Measurements from ENCODE around the gene KRT222. TPM values are rescaled to one million over a fixed set of nuclear protein-coding genes. Genes with fewer than 3 reads are reported as not detected.

The KRT222 gene
- total and polyA plus RNA-seq, 7 donors = 0.35 to 5.0 (median 3.6) TPM; not detected in 1

DNA sequence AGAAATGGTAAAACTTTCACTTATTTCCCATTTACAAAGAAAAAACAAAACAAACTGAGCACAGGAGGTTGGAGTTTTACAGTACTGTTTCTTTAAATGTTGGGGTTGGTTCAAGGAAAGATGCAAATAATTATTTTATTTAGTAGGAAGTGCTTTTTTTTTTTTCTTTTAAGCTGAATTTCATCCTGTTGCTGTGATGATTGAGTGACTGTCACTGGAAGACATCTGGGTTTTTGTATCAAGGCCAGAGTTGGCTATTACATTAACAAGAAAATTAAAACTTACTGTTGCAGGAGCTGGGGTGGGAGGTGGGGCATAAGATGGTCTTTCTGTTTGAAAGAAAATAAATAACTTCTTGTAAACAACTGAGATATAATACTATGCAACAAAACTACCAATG lies 19.7 kb downstream of the KRT222 start:
- H3K27me3 ChIP-seq = no peaks in the 10 kb centered on the region
- H3K9me3 ChIP-seq = no peaks in the 10 kb centered on the region
- H3K27ac ChIP-seq = no peak overlapping the region
- H3K4me1 ChIP-seq = peaks cover 0 to 55% (median 30%) of the 10 kb centered on the region in 4 donors
- no peak overlapping the region for H3K4me3 ChIP-seq
- intact Hi-C loops (cut with DNase I) = loop anchor here (5.0 to 10.0 kb wide), 2 partner anchors 172 to 1020 kb away; no protein-coding TSS in a partner anchor
- no peak for DNase-seq
- no peak for TF ChIP-seq POLR2AphosphoS5 (IDR thresholded peaks at IDR 0.05)
- no peak for TF ChIP-seq EP300 (IDR thresholded peaks at IDR 0.05)
- no peak for TF ChIP-seq CTCF (IDR thresholded peaks at IDR 0.05)
- TF ChIP-seq POLR2A (IDR thresholded peaks at IDR 0.05) = no peak
- H3K36me3 ChIP-seq = peaks cover 7 to 54% (median 12%) of the 10 kb centered on the region in 4 donors

- intact Hi-C loops (cut with DNase I) = no loop called here
- Histone ChIP-seq H3K4me3 (no peak overlapping the region), H3K36me3 (peaks cover 22 to 85% (median 41%) of the 10 kb centered on the region in 4 donors), H3K27ac (no peak overlapping the region), H3K27me3 (no peaks in the 10 kb centered on the region), H3K9me3 (no peaks in the 10 kb centered on the region), H3K4me1 (peaks cover 0 to 24% (median 7%) of the 10 kb centered on the region in 4 donors)
- TF ChIP-seq POLR2A (IDR thresholded peaks at IDR 0.05) (no peak), CTCF (IDR thresholded peaks at IDR 0.05) (no peak), EP300 (IDR thresholded peaks at IDR 0.05) (no peak), POLR2AphosphoS5 (IDR thresholded peaks at IDR 0.05) (no peak)
- no peak for DNase-seq
- 71 to 87% methylated on average over 2 of the region's 2 CpGs for WGBS, 2 donors
Measured at GRCh38 chr17:40637931-40638330, 27.0 kb downstream of the KRT222 start.

GRCh38 chr17:40633871-40634270 lies 31.1 kb downstream of the KRT222 start:
- H3K36me3 ChIP-seq = peaks cover 24 to 90% (median 59%) of the 10 kb centered on the region in 4 donors

DNA sequence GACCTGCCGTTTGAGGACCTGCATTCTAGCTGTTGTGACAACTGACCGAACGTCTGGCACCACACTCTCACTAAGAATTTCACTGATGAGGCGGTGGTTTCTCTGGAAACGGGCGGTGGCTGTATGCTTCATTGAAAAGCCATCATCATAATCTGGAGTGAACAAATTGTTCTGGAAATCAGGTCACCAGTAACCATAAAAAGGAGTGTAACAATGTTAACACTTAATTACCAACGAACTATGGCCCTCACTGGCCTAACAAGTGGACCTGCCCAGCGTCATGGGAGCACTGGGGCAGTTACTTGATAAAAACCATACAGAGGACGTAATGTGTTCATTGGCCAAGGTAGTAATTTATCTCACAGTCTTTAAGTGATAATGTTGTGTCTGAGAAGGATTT lies 32.8 kb downstream of the KRT222 start:
- Histone ChIP-seq H3K36me3 (peaks cover 24 to 100% (median 64%) of the 10 kb centered on the region in 4 donors), H3K27ac (no peak overlapping the region), H3K4me3 (no peak overlapping the region), H3K4me1 (peaks cover 0 to 6% (median 0%) of the 10 kb centered on the region in 4 donors), H3K9me3 (no peaks in the 10 kb centered on the region), H3K27me3 (no peaks in the 10 kb centered on the region)
- WGBS, 2 donors = 51 to 80% methylated on average over 9 of the region's 9 CpGs
- intact Hi-C loops (cut with DNase I) = no loop called here
- TF ChIP-seq CTCF (IDR thresholded peaks at IDR 0.05) = no peak
- TF ChIP-seq EP300 (IDR thresholded peaks at IDR 0.05) = no peak
- no peak for TF ChIP-seq POLR2A (IDR thresholded peaks at IDR 0.05)
- no peak for TF ChIP-seq POLR2AphosphoS5 (IDR thresholded peaks at IDR 0.05)
- no peak for DNase-seq

More at GRCh38 chr17:40633871-40634270, 31.1 kb downstream of the KRT222 start:
- intact Hi-C loops (cut with DNase I) = no loop called here
- Histone ChIP-seq H3K27ac (no peak overlapping the region), H3K27me3 (no peaks in the 10 kb centered on the region), H3K9me3 (no peaks in the 10 kb centered on the region), H3K4me3 (no peak overlapping the region), H3K4me1 (peaks cover 0 to 6% (median 2%) of the 10 kb centered on the region in 4 donors)
- DNase-seq = no peak
- TF ChIP-seq POLR2AphosphoS5 (IDR thresholded peaks at IDR 0.05) = no peak
- no peak for TF ChIP-seq POLR2A (IDR thresholded peaks at IDR 0.05)
- no peak for TF ChIP-seq EP300 (IDR thresholded peaks at IDR 0.05)
- no peak for TF ChIP-seq CTCF (IDR thresholded peaks at IDR 0.05)
- 54 to 80% methylated on average over 1 of the region's 1 CpG for WGBS, 2 donors

- intact Hi-C loops (cut with DNase I) = no loop called here
Measured at GRCh38 chr17:40629842-40630241, 35.1 kb downstream of the KRT222 start.

More at GRCh38 chr17:40629842-40630241, 35.1 kb downstream of the KRT222 start:
- Histone ChIP-seq H3K4me3 (no peak overlapping the region), H3K27ac (no peak overlapping the region), H3K27me3 (no peaks in the 10 kb centered on the region), H3K4me1 (peaks cover 0 to 6% (median 0%) of the 10 kb centered on the region in 4 donors), H3K36me3 (peaks cover 19 to 79% (median 47%) of the 10 kb centered on the region in 4 donors), H3K9me3 (no peaks in the 10 kb centered on the region)
- TF ChIP-seq POLR2AphosphoS5 (IDR thresholded peaks at IDR 0.05) (no peak), CTCF (IDR thresholded peaks at IDR 0.05) (no peak), POLR2A (IDR thresholded peaks at IDR 0.05) (no peak), EP300 (IDR thresholded peaks at IDR 0.05) (no peak)
- no peak for DNase-seq
- 47 to 50% methylated on average over 2 of the region's 2 CpGs for WGBS, 2 donors
